OCI-LY7 (cell line): ENCODE data around the gene CFAP210. TPM values are rescaled to one million over a fixed set of nuclear protein-coding genes. Genes with fewer than 3 reads are reported as not detected.

Experiments
- BruUV-seq: library from RNA; stranded (reverse); fragments of 400-500 nt; replicated peaks from 2 replicates; lab custom pipeline; 2021; lab: Mats Ljungman, UMichigan
- CTCF ChIA-PET: fragments of 300-600 bp; sonication (Branson Sonifier 250); formaldehyde crosslinking; loops from one replicate; lab custom pipeline; 2022; ENCODE audit warnings: antibody characterized with exemption; ENCODE audit not compliant: unreplicated experiment; lab: Charles Lee
- POLR2A ChIA-PET: fragments of 300-600 bp; sonication (Branson Sonifier 250); formaldehyde crosslinking; loops from one replicate; lab custom pipeline; 2022; ENCODE audit warnings: antibody characterized with exemption; lab: Charles Lee
- DNase-seq: peaks from one replicate; pipeline ENCODE4 v3.0.0-alpha.2; 2015; ENCODE audit warnings: low spot score
- H2AFZ ChIP-seq: fragments of 200-600 bp; sonication (generic), shearing (Covaris generic); 2 replicates; pipeline ENCODE4 v1.6.1; 2014; ENCODE audit warnings: mild to moderate bottlenecking, antibody characterized with exemption, low read length, moderate library complexity
- H3K27ac ChIP-seq: fragments of 200-600 bp; sonication (generic); 2 replicates; pipeline ENCODE4 v1.5.1; 2014; ENCODE audit warnings: mixed run types, low read depth, mild to moderate bottlenecking, moderate library complexity, low read length, inconsistent platforms; ENCODE audit not compliant: poor library complexity, severe bottlenecking
- H3K36me3 ChIP-seq: fragments of 200-600 bp; sonication (generic); 2 replicates; pipeline ENCODE4 v1.6.1; 2014; ENCODE audit warnings: mild to moderate bottlenecking, antibody characterized with exemption, low read length, moderate library complexity, mixed read lengths; ENCODE audit not compliant: insufficient read depth
- H3K4me1 ChIP-seq: fragments of 200-600 bp; sonication (generic); 2 replicates; pipeline ENCODE4 v1.5.1; 2014; ENCODE audit warnings: mild to moderate bottlenecking, low read length; ENCODE audit not compliant: insufficient read depth, poor library complexity, severe bottlenecking
- H3K4me2 ChIP-seq: fragments of 200-600 bp; sonication (generic); 2 replicates; pipeline ENCODE4 v1.6.1; 2014; ENCODE audit warnings: mild to moderate bottlenecking, low read length
- H3K4me3 ChIP-seq: fragments of 200-600 bp; sonication (generic); 2 replicates; pipeline ENCODE4 v1.5.1; 2014; ENCODE audit warnings: mild to moderate bottlenecking, low read depth, low read length; ENCODE audit not compliant: poor library complexity, severe bottlenecking
- H3K79me2 ChIP-seq: fragments of 200-600 bp; sonication (generic); 2 replicates; pipeline ENCODE4 v1.6.1; 2016; ENCODE audit warnings: low read depth, mild to moderate bottlenecking, low read length, moderate library complexity, mixed read lengths; ENCODE audit not compliant: insufficient read depth
- H3K9me2 ChIP-seq: fragments of 200-600 bp; sonication (generic); 2 replicates; pipeline ENCODE4 v1.6.1; 2016; ENCODE audit warnings: mild to moderate bottlenecking, low read length, mixed read lengths; ENCODE audit not compliant: insufficient read depth
- H3K9me3 ChIP-seq: fragments of 200-600 bp; sonication (generic); 2 replicates; pipeline ENCODE4 v1.6.1; 2014; ENCODE audit warnings: mild to moderate bottlenecking, mixed run types, low read length, mixed read lengths
- H4K20me1 ChIP-seq: fragments of 200-600 bp; sonication (generic); 2 replicates; pipeline ENCODE4 v1.6.1; 2014; ENCODE audit warnings: mild to moderate bottlenecking, antibody characterized with exemption, low read length, moderate library complexity, mixed read lengths; ENCODE audit not compliant: insufficient read depth
- EZH2phosphoT487 ChIP-seq: fragments of 200-600 bp; sonication (generic); IDR thresholded peaks from 2 replicates; pipeline ENCODE4 v1.6.1; 2018; ENCODE audit warnings: low read depth, borderline replicate concordance, mild to moderate bottlenecking, mixed run types, antibody characterized with exemption, low read length, moderate library complexity, mixed read lengths
- intact Hi-C: fragments of 100-400 bp; cut with micrococcal nuclease; formaldehyde crosslinking; loops from one replicate; pipeline ENCODE4 v1.10.0; 2022; ENCODE audit not compliant: unreplicated experiment
- total RNA-seq, 2 experiments: library from RNA; depleted of rRNA in 1 of 2; stranded (reverse); fragments of >200 nt in 1 of 2; shearing (Covaris generic) in 1 of 2; gene quantifications; 2 replicates each; pipeline ENCODE4 v1.2.3, GENCODE V29; 2014 to 2022
- TF ChIP-seq, protein P1 (sequence below): fragments of 200-600 bp; sonication (generic); conservative IDR thresholded peaks from 2 replicates; pipeline ENCODE4 v1.5.1; 2014; ENCODE audit warnings: mild to moderate bottlenecking, antibody characterized with exemption, low read length, moderate library complexity, mixed read lengths

Gene CFAP210
- total RNA-seq, 2 experiments from 2014 or later = not detected

DNA sequence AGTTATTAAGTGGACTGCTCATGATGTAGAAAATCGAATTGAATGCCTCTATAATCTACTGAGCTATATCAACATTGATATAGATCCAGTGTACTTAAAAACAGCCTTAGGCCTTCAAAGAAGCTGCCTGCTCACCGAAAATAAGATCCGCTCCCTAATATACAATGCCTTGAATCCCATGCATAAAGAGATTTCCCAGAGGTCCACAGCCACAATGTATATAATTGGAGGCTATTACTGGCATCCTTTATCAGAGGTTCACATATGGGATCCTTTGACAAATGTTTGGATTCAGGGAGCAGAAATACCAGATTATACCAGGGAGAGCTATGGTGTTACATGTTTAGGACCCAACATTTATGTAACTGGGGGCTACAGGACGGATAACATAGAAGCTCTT is 41.4 kb upstream of the CFAP210 start:
- no peak for DNase-seq
- Histone ChIP-seq H3K4me3 (no peak overlapping the region), H3K36me3 (no peaks in the 10 kb centered on the region), H3K27ac (no peak overlapping the region), H3K79me2 (no peaks in the 10 kb centered on the region), H2AFZ (no peak overlapping the region), H3K4me1 (no peaks in the 10 kb centered on the region), H3K9me3 (no peaks in the 10 kb centered on the region), H4K20me1 (no peaks in the 10 kb centered on the region), H3K9me2 (no peaks in the 10 kb centered on the region), H3K4me2 (no peak overlapping the region)
- CTCF ChIA-PET = no interaction called here
- TF ChIP-seq, protein P1, sequence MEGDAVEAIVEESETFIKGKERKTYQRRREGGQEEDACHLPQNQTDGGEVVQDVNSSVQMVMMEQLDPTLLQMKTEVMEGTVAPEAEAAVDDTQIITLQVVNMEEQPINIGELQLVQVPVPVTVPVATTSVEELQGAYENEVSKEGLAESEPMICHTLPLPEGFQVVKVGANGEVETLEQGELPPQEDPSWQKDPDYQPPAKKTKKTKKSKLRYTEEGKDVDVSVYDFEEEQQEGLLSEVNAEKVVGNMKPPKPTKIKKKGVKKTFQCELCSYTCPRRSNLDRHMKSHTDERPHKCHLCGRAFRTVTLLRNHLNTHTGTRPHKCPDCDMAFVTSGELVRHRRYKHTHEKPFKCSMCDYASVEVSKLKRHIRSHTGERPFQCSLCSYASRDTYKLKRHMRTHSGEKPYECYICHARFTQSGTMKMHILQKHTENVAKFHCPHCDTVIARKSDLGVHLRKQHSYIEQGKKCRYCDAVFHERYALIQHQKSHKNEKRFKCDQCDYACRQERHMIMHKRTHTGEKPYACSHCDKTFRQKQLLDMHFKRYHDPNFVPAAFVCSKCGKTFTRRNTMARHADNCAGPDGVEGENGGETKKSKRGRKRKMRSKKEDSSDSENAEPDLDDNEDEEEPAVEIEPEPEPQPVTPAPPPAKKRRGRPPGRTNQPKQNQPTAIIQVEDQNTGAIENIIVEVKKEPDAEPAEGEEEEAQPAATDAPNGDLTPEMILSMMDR = no peak
- no peak for TF ChIP-seq EZH2phosphoT487
- no TSS peak for BruUV-seq
- intact Hi-C loops = no loop called here
- POLR2A ChIA-PET = interaction anchor here (0.5 to 1.0 kb wide), 3 partner anchors 15 to 214 kb away, joined by 3 to 5 read pairs (median 5); no protein-coding TSS in a partner anchor

DNA sequence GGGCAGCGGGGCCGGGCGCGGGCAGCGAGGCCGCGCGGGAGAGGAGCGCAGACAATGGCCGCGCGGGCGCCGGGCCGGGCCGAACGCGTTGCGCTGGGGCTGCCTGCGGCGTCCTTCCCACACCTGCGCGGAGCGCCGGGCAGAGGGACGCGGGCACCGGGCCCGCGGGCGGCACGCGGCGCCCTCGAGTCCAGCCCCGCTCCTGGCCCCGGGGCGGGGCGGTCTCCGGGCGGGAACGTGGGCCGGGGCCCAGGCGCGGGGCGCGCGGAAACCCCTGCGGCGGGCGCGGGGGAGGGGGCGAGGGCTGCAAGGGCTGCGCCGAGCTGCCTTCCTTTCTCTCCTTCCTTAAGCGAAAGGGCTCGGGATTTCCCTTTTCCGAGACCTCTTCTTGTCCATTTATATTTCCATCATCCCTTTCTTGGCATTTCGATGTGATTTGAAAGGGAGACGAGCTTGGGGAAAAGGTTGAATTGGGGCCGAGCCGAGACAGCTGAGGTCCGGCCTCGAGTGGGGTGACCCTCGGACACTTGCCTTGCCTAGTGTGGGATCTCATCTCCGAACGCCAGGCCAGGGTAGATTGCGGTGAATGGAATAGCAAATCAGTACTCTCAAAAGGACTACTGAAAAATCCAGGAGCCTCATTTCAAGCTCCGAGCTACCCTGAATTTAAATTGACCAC is 40.1 kb upstream of the CFAP210 start:
- no peaks in the 10 kb centered on the region for H3K79me2 ChIP-seq
- ChIA-PET CTCF (no interaction called here), POLR2A (no interaction called here)
- H3K4me3 ChIP-seq = no peak overlapping the region
- H3K36me3 ChIP-seq = no peaks in the 10 kb centered on the region
- H3K4me2 ChIP-seq = peak overlapping the region; percentile 23; the same call in 1 of the 2 replicates
- H2AFZ ChIP-seq = no peak overlapping the region
- H3K9me2 ChIP-seq = no peaks in the 10 kb centered on the region
- DNase-seq = no peak
- no peaks in the 10 kb centered on the region for H3K9me3 ChIP-seq
- H4K20me1 ChIP-seq = no peaks in the 10 kb centered on the region
- TF ChIP-seq, protein P1 = no peak
- TF ChIP-seq EZH2phosphoT487 = no peak
- no peak overlapping the region for H3K27ac ChIP-seq
- intact Hi-C loops = no loop called here
- no TSS peak for BruUV-seq
- H3K4me1 ChIP-seq = no peaks in the 10 kb centered on the region
